Natural killer cell (primary cell): ENCODE results near the gene WASHC4. TPM values are rescaled to one million over a fixed set of nuclear protein-coding genes. Genes with fewer than 3 reads are reported as not detected.

Source experiments
- ATAC-seq, 3 donors: fragments of 150-1000 bp in 2 of 3; fragments of 200-7000 bp in 1 of 3; cut with Tn5 transposase; 1 replicate in 1 of 3; 2 replicates in 2 of 3; pipeline ENCODE4 v1.10.0; 2021; ENCODE audit warnings: mild to moderate bottlenecking in 2 of 3, moderate library complexity in 2 of 3
- DNase-seq, 2 donors: peaks; one replicate each; pipeline versions ENCODE4 v3.0.0 to v3.0.0-alpha.2; 2013 to 2021; ENCODE audit warnings: mixed read lengths in 1 of 2
- H3K27ac ChIP-seq: one replicate; pipeline ENCODE4 v1.5.1; 2013; ENCODE audit warnings: mild to moderate bottlenecking, low read length
- H3K27me3 ChIP-seq: one replicate; pipeline ENCODE4 v1.6.1; 2013; ENCODE audit warnings: low read length; ENCODE audit not compliant: control insufficient read depth, insufficient read depth
- H3K36me3 ChIP-seq: one replicate; pipeline ENCODE4 v1.6.1; 2013; ENCODE audit warnings: low read length; ENCODE audit not compliant: control insufficient read depth, insufficient read depth
- H3K4me1 ChIP-seq: one replicate; pipeline ENCODE4 v1.6.1; 2013; ENCODE audit warnings: low read length; ENCODE audit not compliant: control insufficient read depth, insufficient read depth
- H3K4me3 ChIP-seq: one replicate; pipeline ENCODE4 v1.5.1; 2013; ENCODE audit warnings: low read length
- H3K9me3 ChIP-seq: one replicate; pipeline ENCODE4 v1.6.1; 2013; ENCODE audit warnings: low read length; ENCODE audit not compliant: control insufficient read depth, insufficient read depth
- H3K27ac Mint-ChIP-seq, 2 donors: one replicate each; pipeline ENCODE4 v1.8.0; 2022; ENCODE audit warnings: mild to moderate bottlenecking in 2 of 2, mixed read lengths in 2 of 2, moderate library complexity in 1 of 2
- H3K27me3 Mint-ChIP-seq, 2 donors: one replicate each; pipeline ENCODE4 v1.8.0; 2022; ENCODE audit warnings: low read depth in 2 of 2, mixed read lengths in 2 of 2
- H3K36me3 Mint-ChIP-seq: one replicate; pipeline ENCODE4 v1.8.0; 2022; ENCODE audit warnings: mixed read lengths
- H3K4me1 Mint-ChIP-seq, 2 donors: one replicate each; pipeline ENCODE4 v1.8.0; 2022; ENCODE audit warnings: mixed read lengths in 2 of 2
- H3K4me3 Mint-ChIP-seq: one replicate; pipeline ENCODE4 v1.8.0; 2022; ENCODE audit warnings: mild to moderate bottlenecking, moderate library complexity, mixed read lengths
- H3K9me3 Mint-ChIP-seq, 2 donors: one replicate each; pipeline ENCODE4 v1.8.0; 2022; ENCODE audit warnings: mixed read lengths in 2 of 2
- WGBS: methylation state at CpG from one replicate; pipeline ENCODE4 v1.1.7; 2013; ENCODE audit warnings: missing lambda C conversion rate; ENCODE audit not compliant: insufficient coverage; 5-methylcytosine and 5-hydroxymethylcytosine counted together
- intact Hi-C: fragments of 100-400 bp; cut with micrococcal nuclease; formaldehyde crosslinking; loops from one replicate; pipeline ENCODE4 v1.14.2; 2022
- total RNA-seq, 4 donors: library from RNA; stranded (reverse); fragments of 120-200 nt in 1 of 4; gene quantifications; one replicate each; pipeline versions ENCODE4 v1.2.3 to v1.2.4, GENCODE V29; 2013 to 2022
- TF ChIP-seq, protein P1 (sequence below): fragments of 200-600 bp; IDR thresholded peaks from one replicate; pipeline ENCODE4 v1.8.0; 2022; ENCODE audit warnings: antibody characterized with exemption

WASHC4 gene
- total RNA-seq, 3 donors from 2014 or later (not counting 1 experiment from before 2014, with no cell fraction given): 34.2 to 40.9 (median 35.7) TPM

DNA sequence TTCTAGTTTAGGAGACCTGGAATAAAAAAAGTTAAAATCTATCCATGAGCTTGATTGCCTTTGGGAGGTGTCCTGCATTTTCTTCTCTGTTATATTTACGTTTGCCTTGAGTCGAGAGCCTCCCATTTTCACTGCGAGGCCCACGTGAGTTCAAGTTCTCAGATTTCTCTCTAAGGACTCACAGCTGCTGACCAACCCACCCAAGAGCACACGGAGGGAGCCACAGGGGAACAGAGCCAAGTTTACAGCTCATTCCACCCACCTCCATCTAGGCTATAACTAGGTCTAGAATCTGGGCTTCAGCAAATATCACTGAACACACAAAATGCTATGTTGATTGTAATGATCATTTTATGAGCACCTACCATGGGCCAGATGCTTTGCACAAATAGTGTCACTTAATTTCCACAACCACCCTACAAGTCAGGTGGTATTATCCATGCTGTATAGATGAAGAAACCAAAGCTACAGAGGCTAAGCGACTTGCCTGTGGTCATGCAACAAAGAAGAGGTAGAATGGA, 40.0 kb upstream of the WASHC4 start:
- no peaks in the 10 kb centered on the region for H3K4me1 Mint-ChIP-seq
- intact Hi-C loops: no loop called here
- 79% methylated on average over 6 of the region's 6 CpGs for WGBS

DNA sequence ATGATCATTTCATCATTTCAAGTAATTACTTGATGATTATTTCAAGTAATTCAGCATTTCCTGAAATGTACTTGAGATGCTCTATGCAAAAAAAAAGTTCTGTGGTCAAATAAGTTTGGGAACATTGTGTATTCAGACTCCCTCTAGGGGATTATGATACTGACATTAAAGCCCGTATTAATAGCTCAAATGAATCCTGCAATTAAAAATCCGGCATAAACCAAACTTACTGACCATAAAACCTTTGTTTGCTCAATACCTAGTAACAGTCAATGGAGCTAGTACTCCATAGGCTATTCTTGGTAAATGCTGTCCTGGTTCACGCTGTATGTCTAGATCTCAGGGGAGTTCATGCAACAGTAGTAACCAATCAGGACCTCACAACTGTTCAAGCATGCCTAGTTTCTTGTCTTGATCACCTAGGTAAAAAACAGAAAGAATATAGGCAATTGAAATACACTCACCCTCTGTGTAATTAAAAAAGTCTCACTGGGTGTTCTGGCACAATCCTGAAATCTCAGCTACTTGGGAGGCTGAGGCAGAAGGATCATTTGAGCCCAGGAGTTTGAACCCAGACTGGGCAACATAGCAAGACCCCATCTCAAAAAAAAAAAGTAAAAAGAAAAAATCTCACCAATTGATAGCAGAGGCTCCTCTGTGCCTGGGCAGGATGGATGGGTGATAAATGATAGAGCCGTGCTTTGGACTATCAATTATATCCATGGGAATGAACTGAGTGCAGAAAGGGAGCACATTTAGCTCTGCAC, 37.4 kb upstream of the WASHC4 start:
- Histone ChIP-seq H3K4me1 (no peaks in the 10 kb centered on the region), H3K27me3 (no peaks in the 10 kb centered on the region), H3K36me3 (no peaks in the 10 kb centered on the region), H3K4me3 (no peak overlapping the region), H3K9me3 (no peaks in the 10 kb centered on the region), H3K27ac (no peak overlapping the region)
- Mint-ChIP-seq H3K27ac (no peak overlapping the region), H3K4me1 (no peaks in the 10 kb centered on the region), H3K4me3 (no peak overlapping the region), H3K9me3 (no peaks in the 10 kb centered on the region), H3K27me3 (peaks cover 6 to 43% of the 10 kb centered on the region in 2 donors), H3K36me3 (no peaks in the 10 kb centered on the region)
- intact Hi-C loops: no loop called here
- TF ChIP-seq, protein P1, sequence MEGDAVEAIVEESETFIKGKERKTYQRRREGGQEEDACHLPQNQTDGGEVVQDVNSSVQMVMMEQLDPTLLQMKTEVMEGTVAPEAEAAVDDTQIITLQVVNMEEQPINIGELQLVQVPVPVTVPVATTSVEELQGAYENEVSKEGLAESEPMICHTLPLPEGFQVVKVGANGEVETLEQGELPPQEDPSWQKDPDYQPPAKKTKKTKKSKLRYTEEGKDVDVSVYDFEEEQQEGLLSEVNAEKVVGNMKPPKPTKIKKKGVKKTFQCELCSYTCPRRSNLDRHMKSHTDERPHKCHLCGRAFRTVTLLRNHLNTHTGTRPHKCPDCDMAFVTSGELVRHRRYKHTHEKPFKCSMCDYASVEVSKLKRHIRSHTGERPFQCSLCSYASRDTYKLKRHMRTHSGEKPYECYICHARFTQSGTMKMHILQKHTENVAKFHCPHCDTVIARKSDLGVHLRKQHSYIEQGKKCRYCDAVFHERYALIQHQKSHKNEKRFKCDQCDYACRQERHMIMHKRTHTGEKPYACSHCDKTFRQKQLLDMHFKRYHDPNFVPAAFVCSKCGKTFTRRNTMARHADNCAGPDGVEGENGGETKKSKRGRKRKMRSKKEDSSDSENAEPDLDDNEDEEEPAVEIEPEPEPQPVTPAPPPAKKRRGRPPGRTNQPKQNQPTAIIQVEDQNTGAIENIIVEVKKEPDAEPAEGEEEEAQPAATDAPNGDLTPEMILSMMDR: no peak
- DNase-seq (no peak), ATAC-seq (no peak)
- 86% methylated on average over 4 of the region's 4 CpGs for WGBS

More for the DNA sequence above, 40.0 kb upstream of the WASHC4 start:
- Mint-ChIP-seq H3K36me3 (no peaks in the 10 kb centered on the region), H3K27ac (no peak overlapping the region), H3K4me3 (no peak overlapping the region), H3K9me3 (no peaks in the 10 kb centered on the region), H3K27me3 (peaks cover 10 to 43% of the 10 kb centered on the region in 2 donors)
- Histone ChIP-seq H3K9me3 (no peaks in the 10 kb centered on the region), H3K27me3 (no peaks in the 10 kb centered on the region), H3K36me3 (no peaks in the 10 kb centered on the region), H3K27ac (no peak overlapping the region), H3K4me3 (no peak overlapping the region), H3K4me1 (no peaks in the 10 kb centered on the region)
- no peak for ATAC-seq
- TF ChIP-seq, protein P1: no peak
- DNase-seq: no peak

DNA sequence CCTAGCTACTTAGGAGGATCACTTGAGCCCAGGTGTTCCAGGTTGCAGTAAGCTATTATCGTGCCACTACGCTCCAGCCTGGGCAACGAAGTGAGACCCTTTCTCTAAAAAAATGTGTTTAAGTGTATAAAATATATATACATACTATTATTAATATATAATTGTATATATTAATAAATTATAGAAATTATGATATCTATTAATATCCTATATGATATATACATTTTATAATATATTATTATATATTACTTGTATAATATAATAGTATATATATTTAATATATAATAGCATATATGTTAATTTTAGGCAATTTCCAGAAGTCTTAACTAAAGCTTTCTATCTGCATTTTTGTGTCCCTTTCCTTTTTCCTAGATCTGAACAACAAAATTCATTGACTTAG, 35.5 kb upstream of the WASHC4 start:
- Mint-ChIP-seq H3K36me3 (no peaks in the 10 kb centered on the region), H3K9me3 (no peaks in the 10 kb centered on the region), H3K4me1 (no peaks in the 10 kb centered on the region), H3K27me3 (peaks cover 0 to 32% of the 10 kb centered on the region in 2 donors), H3K27ac (no peak overlapping the region), H3K4me3 (no peak overlapping the region)
- ATAC-seq (no peak), DNase-seq (no peak)
- TF ChIP-seq, protein P1: no peak
- Histone ChIP-seq H3K4me1 (no peaks in the 10 kb centered on the region), H3K4me3 (no peak overlapping the region), H3K27ac (no peak overlapping the region), H3K36me3 (no peaks in the 10 kb centered on the region), H3K27me3 (no peaks in the 10 kb centered on the region), H3K9me3 (no peaks in the 10 kb centered on the region)
- no CpG with 5 or more reads among the region's 3 CpGs for WGBS
- intact Hi-C loops: no loop called here
